CD4-positive, alpha-beta T cell treated with Interleukin-21 for 1 hour (primary cell): ENCODE results near the gene CCDC178.

ENCODE experiments used
- DNase-seq: peaks from one replicate; pipeline ENCODE4 v3.0.0-alpha.2; 2020

Gene CCDC178

DNA sequence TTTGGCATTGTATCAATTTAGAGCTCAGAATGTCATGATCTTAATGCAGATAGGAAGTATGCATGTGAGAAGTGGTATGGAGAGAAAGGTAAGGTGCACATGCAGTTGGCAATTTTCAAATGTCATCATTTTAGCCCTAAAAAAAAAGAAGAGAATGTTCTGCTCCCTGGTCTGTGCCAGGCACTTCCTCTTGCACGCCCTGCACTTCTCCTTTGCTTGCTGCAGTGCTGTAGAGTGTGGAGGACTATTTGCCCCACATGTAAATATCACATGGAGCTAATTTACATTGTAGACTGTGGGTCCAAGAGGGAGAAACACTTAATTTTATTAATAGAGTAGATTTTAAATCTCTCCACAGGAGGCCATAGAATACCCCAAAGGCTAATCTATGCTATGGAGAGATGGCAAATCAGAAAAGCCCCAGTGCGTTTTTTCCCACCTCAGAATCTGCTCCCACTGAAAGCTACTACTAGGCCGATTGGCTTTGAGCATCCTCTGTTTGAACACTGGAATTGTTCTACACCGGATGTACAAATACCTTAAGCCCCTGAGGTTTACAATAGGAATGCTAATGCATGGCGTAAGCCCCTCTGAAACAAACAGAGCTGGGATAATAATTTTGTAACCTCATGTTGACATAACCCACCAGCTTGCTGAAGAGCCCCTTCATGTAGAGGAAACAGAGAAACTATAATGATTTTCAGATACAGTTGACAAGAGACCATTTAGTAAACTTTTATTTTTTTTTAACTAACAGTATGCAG lies 530.5 kb downstream of the CCDC178 start:
- DNase-seq, result no peak

DNA sequence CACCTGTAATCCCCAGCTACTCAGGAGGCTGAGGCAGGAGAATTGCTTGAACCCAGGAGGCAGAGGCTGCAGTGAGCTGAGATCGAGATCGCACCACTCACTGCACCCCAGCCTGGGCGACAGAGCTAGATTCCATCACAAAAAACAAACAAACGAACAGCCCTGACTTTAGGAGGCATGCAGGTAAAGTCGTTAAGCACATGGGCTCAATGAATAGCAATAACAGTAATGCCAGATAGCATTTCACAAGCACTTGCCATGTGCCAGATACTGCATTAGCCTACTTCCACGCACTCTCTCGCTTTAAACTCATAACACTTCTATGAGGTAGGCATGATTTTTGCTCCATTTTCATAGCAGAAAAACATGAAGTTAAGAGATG lies 532.1 kb downstream of the CCDC178 start:
- DNase-seq, result no peak

DNA sequence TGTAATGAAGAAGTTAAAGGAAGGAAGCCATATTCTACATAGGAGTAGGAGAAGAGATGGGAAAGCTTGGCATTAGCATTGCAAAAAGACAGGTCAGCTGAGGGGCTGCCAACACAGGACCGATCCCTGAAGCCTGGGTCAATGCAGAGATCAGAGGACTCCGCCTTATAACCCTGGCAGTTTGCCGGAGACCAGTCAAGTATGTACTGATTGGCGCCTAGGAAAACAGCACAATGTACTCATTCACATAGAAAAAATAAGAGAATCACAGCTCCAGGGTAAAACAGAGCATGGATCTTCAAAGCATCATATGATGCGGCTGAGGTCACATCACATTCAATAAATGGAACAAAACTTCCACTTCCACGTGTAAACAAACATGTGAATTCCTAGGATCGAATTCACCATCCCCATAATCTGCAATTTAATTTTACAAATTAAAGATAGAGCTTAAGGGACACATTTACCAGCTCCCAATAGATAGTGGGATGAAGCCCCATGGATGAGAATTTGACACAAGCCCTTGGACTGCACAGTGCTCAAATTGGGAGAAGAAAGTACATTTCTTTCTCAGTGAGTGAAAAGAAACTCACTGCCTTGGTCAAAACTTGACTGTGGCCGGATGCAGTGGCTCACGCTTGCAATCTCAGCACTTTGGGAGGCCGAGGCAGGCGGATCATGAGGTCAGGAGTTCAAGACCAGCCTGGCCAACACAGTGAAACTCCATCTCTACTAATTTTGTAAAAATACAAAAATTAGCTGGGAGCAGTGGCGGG lies 532.7 kb downstream of the CCDC178 start:
- no peak for DNase-seq

DNA sequence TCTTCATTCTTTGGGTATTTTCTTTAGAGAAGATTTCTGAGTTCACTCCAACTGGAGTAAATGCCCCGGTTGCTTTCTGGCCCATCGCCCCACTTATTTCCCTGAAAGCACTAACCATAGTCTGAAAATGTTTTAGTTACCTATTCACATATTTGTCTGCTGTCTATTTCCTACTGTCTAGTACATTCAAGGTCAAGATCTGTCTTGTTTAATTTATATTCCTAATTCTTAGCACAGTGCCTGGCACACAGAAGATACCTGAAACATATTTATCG lies 533.3 kb downstream of the CCDC178 start:
- DNase-seq, result no peak

DNA sequence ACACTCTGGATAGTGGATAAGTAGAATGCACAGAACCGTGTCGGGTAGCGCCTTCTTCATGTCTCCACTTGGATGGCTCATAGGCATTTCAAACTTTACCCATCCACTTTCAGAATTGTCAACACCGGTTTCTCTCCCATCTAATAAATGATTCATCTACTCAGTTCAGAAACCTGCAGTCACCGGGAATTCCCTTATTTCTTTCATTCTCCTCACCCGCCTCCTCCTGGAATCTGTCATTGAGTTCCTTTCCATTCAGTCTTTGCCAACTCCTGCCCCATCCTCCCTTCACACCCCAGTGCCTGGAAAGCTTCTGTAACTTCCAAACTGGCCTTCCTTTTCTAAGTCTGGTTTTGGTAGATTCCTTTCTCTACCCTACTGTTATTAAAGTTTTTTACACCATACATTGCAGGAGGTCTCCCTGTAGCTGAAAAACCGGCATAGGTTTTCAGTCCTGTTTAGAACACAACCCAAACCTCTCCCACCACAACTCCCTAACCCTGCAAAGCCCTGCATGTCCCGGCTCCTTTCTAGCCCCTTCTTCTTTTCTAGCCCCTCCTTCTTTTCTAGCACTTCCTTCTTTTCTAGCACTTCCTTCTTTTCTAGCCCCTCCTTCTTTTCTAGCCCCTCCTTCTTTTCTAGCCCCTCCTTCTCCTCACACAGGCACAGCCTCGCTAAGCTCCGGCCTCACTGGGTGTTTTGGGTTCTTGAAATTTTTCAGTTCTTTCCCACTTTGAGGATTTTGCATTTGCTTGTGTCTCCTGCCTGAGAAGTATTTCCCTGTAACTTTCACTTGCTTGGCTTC lies 533.8 kb downstream of the CCDC178 start:
- no peak for DNase-seq

DNA sequence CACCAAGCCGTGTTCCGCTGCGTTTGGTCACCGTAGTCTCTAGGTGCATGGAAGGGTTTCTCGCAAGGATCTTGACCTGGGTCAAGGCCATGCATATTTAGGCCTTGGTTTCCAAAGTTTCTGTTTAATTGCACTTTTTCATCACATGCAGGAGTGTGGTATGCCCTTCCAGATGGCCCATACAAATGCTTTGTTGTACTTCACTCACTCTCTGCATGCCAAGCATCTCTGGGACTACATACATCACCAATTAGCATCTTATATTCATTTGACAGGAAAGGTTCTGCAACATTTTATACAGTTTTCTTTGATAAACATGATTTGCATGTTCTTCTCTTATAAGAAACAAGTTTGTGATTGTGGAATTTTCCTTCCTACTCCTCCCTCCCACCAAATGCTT lies 534.9 kb downstream of the CCDC178 start:
- DNase-seq, result no peak

DNA sequence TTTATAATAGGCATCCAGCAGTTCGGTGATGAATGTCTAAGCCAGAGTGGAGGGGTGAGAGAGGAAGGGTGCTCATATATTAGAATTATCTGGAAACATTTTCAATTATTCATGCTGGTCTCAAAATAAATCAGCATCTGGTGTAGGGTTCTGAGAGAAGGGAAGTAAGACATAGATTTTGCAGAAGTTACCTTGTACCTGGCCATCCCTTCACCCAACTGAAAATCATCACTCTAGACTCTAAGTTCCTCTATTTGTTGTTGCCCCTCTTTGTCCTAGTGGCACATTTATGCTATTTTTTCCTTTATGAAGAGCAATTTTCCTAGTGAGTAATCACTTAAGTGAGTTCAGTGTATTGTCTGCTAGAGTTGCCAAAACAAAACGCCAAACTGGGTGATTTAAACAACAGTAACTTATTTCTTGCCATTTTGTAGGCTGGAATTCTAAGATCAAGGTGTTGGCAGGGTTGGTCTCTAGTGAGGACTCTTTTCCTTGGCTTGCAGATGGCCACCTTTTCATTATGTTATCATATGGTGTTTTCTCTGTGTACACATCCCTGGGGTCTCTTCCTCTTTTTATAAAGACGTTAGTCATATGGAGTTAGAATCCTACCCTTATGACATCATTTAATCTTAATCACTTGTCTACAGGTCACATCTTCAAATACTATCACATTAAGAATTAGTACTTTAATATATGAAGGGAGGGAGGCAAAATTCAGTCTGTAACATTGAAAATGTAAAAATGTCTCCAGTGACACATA lies 537.8 kb downstream of the CCDC178 start:
- DNase-seq, result no peak

DNA sequence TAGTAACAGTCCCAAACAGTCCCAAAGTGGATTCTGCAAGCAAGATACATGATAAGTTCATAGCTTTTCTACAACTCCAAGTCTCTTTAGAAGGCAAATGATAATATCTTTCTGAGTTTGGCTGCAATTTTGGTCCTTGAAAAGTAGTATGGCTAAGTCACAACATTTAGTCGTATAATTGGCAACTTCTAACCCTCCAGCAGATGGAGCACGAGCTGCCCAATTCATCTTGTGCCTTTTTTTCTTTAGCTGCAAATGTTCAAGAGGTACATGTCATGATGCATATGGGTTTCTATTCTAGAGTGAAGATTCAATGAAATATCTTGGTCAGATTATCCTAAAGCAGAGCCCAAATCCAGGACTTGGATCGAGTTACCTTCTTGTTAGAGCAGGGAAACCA lies 540.7 kb downstream of the CCDC178 start:
- no peak for DNase-seq

DNA sequence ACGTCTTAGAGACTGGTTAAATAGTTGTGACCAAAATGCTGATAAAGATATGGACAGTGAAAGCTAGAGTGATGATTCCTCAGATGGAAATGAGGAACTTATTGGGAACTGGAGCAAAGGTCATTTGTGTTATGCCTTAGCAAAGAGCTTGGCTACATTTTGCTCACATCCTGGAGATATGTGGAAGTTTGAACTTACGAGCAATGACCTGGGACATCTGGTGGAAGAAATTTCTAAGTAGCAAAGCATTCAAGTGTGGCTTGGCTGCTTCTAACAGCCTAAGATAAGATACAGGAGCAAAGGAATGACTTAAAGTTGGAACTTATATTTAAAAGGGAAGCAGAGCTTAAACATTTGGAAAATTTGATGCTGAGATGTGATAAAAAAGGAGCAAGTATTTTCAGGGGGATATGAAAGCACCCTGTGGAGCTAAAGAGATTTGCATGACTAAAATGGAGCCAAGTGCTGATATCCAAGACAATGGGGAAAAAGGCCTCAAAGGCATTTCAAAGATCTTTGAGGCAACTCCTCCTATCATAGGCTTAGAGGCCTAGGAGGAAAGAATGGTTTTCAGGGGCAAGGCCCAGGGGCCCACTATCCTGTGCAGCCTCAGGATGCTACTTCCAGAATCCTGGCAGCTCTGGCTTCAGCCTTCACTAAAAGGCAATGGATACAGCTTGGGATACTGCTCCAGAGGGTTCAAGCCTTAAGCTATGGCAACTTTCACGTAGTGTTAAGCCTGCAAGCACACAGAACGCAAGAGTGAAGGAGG lies 543.6 kb downstream of the CCDC178 start:
- DNase-seq, result no peak

DNA sequence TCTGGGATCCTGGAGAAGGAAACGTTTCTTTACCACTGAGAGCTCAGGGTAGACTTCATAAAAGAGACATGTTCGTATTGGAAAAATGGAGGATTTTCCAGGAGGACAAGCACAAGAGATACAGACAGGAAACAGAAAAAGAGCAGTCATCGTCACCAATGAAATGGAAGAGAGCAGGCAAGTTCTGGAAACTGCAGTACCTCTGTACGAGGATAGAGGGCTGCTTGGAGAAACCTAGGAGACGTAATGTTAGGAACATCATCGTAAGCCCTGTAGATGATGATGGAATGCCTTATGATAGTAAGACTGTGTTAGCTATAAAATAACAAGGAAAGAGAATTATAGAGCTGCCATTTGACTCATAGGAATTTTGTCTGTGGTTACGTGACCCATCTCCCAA lies 546.6 kb downstream of the CCDC178 start:
- no peak for DNase-seq

DNA sequence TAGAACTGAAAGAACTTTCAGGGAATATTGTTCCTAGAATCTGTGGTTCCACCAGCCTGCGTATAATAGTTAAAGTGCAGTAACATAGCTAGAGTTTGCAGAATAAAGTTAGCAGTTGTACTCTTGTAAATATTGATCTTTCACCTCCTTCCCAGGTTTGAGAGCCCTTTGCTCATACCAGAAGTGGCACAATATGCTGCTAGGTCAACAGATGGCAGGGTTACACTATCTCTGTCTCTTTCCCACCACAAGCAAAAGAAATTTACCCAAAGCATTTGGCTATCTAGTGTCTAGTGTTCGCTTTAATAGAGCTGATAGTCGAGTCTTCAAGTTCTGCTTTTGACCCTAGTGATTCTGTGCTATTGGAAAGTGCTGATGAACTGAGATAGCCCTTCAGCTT lies 548.7 kb downstream of the CCDC178 start:
- no peak for DNase-seq

DNA sequence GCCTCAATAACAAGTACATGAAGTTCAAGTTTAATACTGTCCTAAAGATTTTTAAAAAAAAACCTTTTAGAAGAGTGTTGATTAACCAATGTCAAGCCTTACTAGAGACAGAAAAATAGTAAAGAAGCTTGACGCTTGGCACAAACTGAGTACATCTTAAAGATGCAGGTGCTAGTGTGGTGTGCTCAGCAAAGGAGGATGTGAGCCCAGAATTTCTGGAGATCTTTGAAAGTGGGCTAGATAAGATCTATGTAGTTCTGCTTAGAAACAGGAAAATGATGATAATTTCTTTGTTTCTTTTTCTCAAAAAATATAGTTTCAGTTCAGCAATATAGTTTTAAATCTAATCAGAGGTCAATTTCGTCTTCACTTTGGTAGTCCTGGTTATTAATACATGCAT lies 549.4 kb downstream of the CCDC178 start:
- DNase-seq, result no peak

DNA sequence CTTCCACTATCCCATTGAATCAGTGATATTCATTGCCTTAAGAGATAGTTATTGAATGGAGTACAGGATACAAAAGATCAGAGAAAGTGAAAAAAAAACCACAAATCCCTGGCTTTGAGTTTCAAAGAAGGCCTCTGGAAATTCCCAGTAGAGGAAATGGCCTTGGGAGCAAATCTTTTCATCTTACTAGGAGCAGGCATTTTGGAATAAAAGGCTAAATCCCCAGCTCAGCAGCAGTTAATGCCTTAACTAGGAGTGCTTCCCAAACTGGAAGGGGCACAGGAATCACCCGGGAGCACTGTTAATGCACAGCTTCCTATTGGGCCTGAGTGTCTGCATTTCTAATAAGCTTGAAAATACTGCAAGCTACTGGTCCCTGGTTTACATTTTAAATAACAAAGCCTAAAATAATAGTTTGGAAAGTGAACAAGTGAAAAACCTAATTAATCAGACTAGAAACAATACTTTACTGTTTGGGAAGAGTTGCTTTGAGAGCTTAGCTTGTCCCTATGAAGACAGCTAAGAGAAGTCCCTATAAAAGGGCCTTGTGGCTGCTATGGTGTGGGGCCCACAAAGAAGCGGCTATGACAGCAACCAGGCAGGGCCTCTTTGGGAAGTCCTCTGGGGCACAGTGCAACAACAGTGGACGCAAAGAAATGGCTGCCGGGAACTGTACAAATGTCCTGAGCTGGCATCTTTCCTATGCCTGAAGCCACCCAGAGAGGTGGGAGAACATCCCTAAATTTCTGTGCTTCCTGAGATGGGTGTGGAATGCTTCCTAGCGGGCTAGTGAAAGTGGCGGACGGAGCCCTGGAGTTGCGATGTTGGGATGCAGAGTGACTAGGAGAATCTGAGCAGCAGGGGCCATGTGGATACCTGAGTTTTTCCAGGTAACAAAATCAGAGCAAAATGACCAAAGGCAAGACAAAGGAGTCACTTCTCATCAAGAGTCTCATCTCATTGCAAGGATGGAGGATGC lies 550.6 kb downstream of the CCDC178 start:
- DNase-seq, result no peak

DNA sequence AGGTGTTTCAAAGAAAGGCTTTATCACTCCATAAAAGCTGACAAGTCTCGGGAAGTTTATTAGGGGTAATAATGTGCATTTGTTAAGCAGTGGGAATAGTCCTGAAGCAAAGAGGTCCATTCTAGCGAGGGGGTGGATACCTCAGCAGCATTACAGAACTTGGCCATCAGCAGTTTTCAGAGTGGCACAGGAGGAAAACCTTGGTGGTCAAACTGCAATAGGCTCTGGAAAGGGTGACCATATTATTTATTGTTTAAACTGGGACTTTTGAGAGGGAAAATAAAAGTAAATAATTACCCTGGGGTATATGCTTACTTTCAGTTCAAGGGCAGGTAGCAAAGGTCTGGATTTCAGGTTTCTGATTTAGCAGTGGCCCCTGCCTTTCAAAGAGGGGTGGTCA lies 552.2 kb downstream of the CCDC178 start:
- no peak for DNase-seq
